DOHH2 (cell line): ENCODE measurements around the gene DYNLT2B.

Experiments used
- H3F3A ChIP-seq: fragments of 200-600 bp; sonication (generic), shearing (Covaris generic); 2 replicates; pipeline ENCODE4 v1.6.0; 2016; ENCODE audit warnings: antibody characterized with exemption, mild to moderate bottlenecking; ENCODE audit not compliant: control insufficient read depth, insufficient read depth
- H3K27ac ChIP-seq: fragments of 200-600 bp; sonication (generic); 2 replicates; pipeline ENCODE4 v1.5.1; 2014; ENCODE audit warnings: low read depth, mild to moderate bottlenecking, low read length, moderate library complexity
- H3K27me3 ChIP-seq: fragments of 200-600 bp; sonication (generic); 2 replicates; pipeline ENCODE4 v1.6.1; 2014; ENCODE audit warnings: mild to moderate bottlenecking, low read length, mixed read lengths; ENCODE audit not compliant: control insufficient read depth
- H3K36me3 ChIP-seq: fragments of 200-600 bp; sonication (generic); 2 replicates; pipeline ENCODE4 v1.6.1; 2014; ENCODE audit warnings: mild to moderate bottlenecking, low read length, moderate library complexity, mixed read lengths; ENCODE audit not compliant: control insufficient read depth
- H3K4me1 ChIP-seq: fragments of 200-600 bp; sonication (generic); 2 replicates; pipeline ENCODE4 v1.6.1; 2014; ENCODE audit warnings: mild to moderate bottlenecking, low read length, mixed read lengths; ENCODE audit not compliant: control insufficient read depth
- H3K4me2 ChIP-seq: fragments of 200-600 bp; sonication (generic); 2 replicates; pipeline ENCODE4 v1.6.0; 2014; ENCODE audit warnings: mild to moderate bottlenecking, low read length, moderate library complexity
- H3K4me3 ChIP-seq: fragments of 200-600 bp; sonication (generic); 2 replicates; pipeline ENCODE4 v1.5.1; 2014; ENCODE audit warnings: mild to moderate bottlenecking, low read length, mixed read lengths
- H3K79me2 ChIP-seq: fragments of 200-600 bp; sonication (generic); 2 replicates; pipeline ENCODE4 v1.6.1; 2014; ENCODE audit warnings: mild to moderate bottlenecking, low read length, mixed read lengths; ENCODE audit not compliant: control insufficient read depth
- H3K9me2 ChIP-seq: fragments of 200-600 bp; sonication (generic); replicated peaks from 2 replicates; pipeline ENCODE4 v1.6.1; 2014; ENCODE audit warnings: mild to moderate bottlenecking, low read length, mixed read lengths; ENCODE audit not compliant: control insufficient read depth
- H3K9me3 ChIP-seq: fragments of 200-600 bp; sonication (generic); 2 replicates; pipeline ENCODE4 v1.6.1; 2014; ENCODE audit warnings: antibody characterized with exemption, low read length, mixed read lengths; ENCODE audit not compliant: control insufficient read depth, insufficient read depth
- H4K20me1 ChIP-seq: fragments of 200-600 bp; sonication (generic); 2 replicates; pipeline ENCODE4 v1.6.0; 2014; ENCODE audit warnings: low read depth, mild to moderate bottlenecking, antibody characterized with exemption, low read length, moderate library complexity; ENCODE audit not compliant: control insufficient read depth, insufficient read depth
- EZH2phosphoT487 ChIP-seq: fragments of 200-600 bp; sonication (generic); IDR thresholded peaks from 2 replicates; pipeline ENCODE4 v1.6.1; 2017; ENCODE audit warnings: borderline replicate concordance, mild to moderate bottlenecking, antibody characterized with exemption, low read length, moderate library complexity, mixed read lengths
- TF ChIP-seq, protein P1 (sequence below): fragments of 200-600 bp; sonication (generic); IDR thresholded peaks from one replicate; pipeline ENCODE4 v1.5.1; 2014; ENCODE audit warnings: antibody characterized with exemption, mild to moderate bottlenecking, low read depth, low read length; ENCODE audit not compliant: poor library complexity, severe bottlenecking

Gene DYNLT2B

DNA sequence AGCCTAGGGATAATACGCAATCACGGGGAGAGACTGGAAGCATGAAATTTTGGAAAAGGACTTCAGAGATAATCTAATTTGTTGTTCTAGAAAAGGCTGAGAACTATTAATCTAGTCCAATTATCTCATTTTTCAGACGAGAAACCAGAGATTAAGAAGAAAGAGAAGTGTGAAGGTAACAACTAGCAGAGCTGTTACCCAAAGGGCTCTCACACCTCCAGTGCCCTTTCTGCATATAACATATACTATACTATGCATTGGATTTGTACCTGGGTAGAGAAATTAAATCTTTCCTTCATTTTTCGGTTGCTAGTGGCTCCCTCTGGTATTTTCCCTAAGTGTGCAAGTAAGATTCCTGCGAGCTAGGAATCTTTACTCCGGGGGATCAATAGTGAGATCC is 33.5 kb upstream of the DYNLT2B start:
- Histone ChIP-seq H4K20me1 (no peaks in the 10 kb centered on the region), H3K79me2 (no peaks in the 10 kb centered on the region), H3K36me3 (peaks cover 32% of the 10 kb centered on the region), H3K27ac (no peak overlapping the region), H3K27me3 (no peaks in the 10 kb centered on the region), H3K9me2 (no peaks in the 10 kb centered on the region), H3K4me3 (no peak overlapping the region), H3K4me2 (no peak overlapping the region), H3F3A (no peaks in the 10 kb centered on the region), H3K4me1 (no peaks in the 10 kb centered on the region), H3K9me3 (no peaks in the 10 kb centered on the region)
- TF ChIP-seq, protein P1, sequence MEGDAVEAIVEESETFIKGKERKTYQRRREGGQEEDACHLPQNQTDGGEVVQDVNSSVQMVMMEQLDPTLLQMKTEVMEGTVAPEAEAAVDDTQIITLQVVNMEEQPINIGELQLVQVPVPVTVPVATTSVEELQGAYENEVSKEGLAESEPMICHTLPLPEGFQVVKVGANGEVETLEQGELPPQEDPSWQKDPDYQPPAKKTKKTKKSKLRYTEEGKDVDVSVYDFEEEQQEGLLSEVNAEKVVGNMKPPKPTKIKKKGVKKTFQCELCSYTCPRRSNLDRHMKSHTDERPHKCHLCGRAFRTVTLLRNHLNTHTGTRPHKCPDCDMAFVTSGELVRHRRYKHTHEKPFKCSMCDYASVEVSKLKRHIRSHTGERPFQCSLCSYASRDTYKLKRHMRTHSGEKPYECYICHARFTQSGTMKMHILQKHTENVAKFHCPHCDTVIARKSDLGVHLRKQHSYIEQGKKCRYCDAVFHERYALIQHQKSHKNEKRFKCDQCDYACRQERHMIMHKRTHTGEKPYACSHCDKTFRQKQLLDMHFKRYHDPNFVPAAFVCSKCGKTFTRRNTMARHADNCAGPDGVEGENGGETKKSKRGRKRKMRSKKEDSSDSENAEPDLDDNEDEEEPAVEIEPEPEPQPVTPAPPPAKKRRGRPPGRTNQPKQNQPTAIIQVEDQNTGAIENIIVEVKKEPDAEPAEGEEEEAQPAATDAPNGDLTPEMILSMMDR = no peak
- no peak for TF ChIP-seq EZH2phosphoT487

DNA sequence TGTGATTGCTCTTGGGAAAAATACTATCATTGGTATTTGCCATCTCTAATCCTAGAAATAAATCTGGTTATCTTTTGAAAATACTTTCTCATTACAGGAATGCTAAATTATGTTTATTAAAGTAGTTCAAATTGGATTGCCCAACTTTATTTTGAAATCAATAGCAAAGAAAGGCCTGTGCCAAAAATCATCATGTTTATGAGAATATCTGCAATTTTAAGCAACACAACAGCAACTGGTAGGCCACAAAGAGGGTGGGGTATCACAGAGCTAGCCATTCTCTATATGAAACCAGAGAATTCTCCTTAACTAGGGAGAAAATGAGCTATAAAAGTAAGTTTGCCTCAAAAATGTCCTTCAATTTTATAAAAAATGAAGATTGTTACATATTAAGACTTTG is 32.0 kb upstream of the DYNLT2B start:
- Histone ChIP-seq H3K4me2 (no peak overlapping the region), H3K4me1 (peaks cover 5% of the 10 kb centered on the region), H3K9me3 (no peaks in the 10 kb centered on the region), H3K79me2 (no peaks in the 10 kb centered on the region), H3K36me3 (peaks cover 17% of the 10 kb centered on the region), H3K4me3 (no peak overlapping the region), H3F3A (no peaks in the 10 kb centered on the region), H4K20me1 (no peaks in the 10 kb centered on the region), H3K27me3 (no peaks in the 10 kb centered on the region), H3K27ac (no peak overlapping the region), H3K9me2 (no peaks in the 10 kb centered on the region)
- TF ChIP-seq EZH2phosphoT487 = no peak
- TF ChIP-seq, protein P1 = no peak

DNA sequence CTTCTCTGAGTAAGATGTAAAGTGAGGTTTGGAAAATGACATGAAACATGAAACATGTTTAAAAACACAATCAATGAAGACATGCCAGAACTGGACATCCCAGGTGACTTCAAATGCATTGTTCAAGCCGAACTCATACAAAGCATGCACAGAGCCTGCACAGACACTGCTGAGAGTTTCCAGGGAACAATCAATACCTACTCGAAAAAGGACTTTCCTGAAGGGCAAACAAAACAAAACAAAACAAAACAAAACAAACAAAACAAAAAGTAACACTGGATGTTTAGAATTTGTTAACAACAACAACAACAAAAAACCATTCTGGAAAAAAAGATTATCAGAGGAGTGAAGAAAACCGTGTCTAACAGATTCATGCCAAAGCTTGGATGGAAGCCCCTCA is 30.7 kb upstream of the DYNLT2B start:
- Histone ChIP-seq H3K27ac (no peak overlapping the region), H3K4me2 (no peak overlapping the region), H3K9me2 (no peaks in the 10 kb centered on the region), H3K27me3 (no peaks in the 10 kb centered on the region), H3K4me1 (peaks cover 12% of the 10 kb centered on the region), H3K79me2 (no peaks in the 10 kb centered on the region), H4K20me1 (no peaks in the 10 kb centered on the region), H3K36me3 (peaks cover 7% of the 10 kb centered on the region; the same call in 1 of the 2 replicates), H3K9me3 (no peaks in the 10 kb centered on the region), H3K4me3 (no peak overlapping the region), H3F3A (no peaks in the 10 kb centered on the region)
- TF ChIP-seq, protein P1 = no peak
- no peak for TF ChIP-seq EZH2phosphoT487
